T-helper 2 cell treated with Interferon-gamma antibody and Interleukin-4, amounts not matched to agents 5 μg/mL and 100 μg/mL, for 36 hours (primary cell): ENCODE results near the gene MBP.
A peak's percentile ranks its signal among the peaks of the same experiment; 100 is the strongest.

Experiments used
- DNase-seq: peaks from one replicate; pipeline ENCODE4 v3.0.0; 2021; ENCODE audit warnings: low spot score
- H3K27ac Mint-ChIP-seq: one replicate; pipeline ENCODE4 v1.8.0; 2021; ENCODE audit warnings: mild to moderate bottlenecking, mixed read lengths
- H3K27me3 Mint-ChIP-seq: one replicate; pipeline ENCODE4 v1.8.0; 2021; ENCODE audit warnings: low read depth, mixed read lengths
- H3K36me3 Mint-ChIP-seq: one replicate; pipeline ENCODE4 v1.8.0; 2021; ENCODE audit warnings: low read depth, mixed read lengths
- H3K4me1 Mint-ChIP-seq: one replicate; pipeline ENCODE4 v1.8.0; 2021; ENCODE audit warnings: low read depth, mixed read lengths
- H3K4me3 Mint-ChIP-seq: one replicate; pipeline ENCODE4 v1.8.0; 2022; ENCODE audit warnings: mild to moderate bottlenecking, moderate library complexity, mixed read lengths
- H3K9me3 Mint-ChIP-seq: one replicate; pipeline ENCODE4 v1.8.0; 2021; ENCODE audit warnings: mixed read lengths

MBP gene

GRCh38 chr18:76986406-76986805, 146.2 kb downstream of the MBP start:
- no peaks in the 10 kb centered on the region for H3K36me3 Mint-ChIP-seq
- peaks cover 3% of the 10 kb centered on the region for H3K27me3 Mint-ChIP-seq
- H3K4me1 Mint-ChIP-seq = peaks cover 8% of the 10 kb centered on the region
- H3K4me3 Mint-ChIP-seq = no peak overlapping the region
- no peak overlapping the region for H3K27ac Mint-ChIP-seq
- no peaks in the 10 kb centered on the region for H3K9me3 Mint-ChIP-seq
- DNase-seq = no peak

GRCh38 chr18:76985951-76986236, 146.7 kb downstream of the MBP start:
- H3K36me3 Mint-ChIP-seq = no peaks in the 10 kb centered on the region
- H3K27me3 Mint-ChIP-seq = peaks cover 3% of the 10 kb centered on the region
- no peak overlapping the region for H3K27ac Mint-ChIP-seq
- H3K9me3 Mint-ChIP-seq = no peaks in the 10 kb centered on the region
- H3K4me3 Mint-ChIP-seq = no peak overlapping the region
- H3K4me1 Mint-ChIP-seq = peaks cover 6% of the 10 kb centered on the region
- DNase-seq = no peak

GRCh38 chr18:76985156-76985950, 147.2 kb downstream of the MBP start:
- H3K9me3 Mint-ChIP-seq = no peaks in the 10 kb centered on the region
- DNase-seq = no peak
- H3K36me3 Mint-ChIP-seq = no peaks in the 10 kb centered on the region
- H3K27me3 Mint-ChIP-seq = peaks cover 3% of the 10 kb centered on the region
- H3K27ac Mint-ChIP-seq = no peak overlapping the region
- H3K4me3 Mint-ChIP-seq = no peak overlapping the region
- peaks cover 6% of the 10 kb centered on the region for H3K4me1 Mint-ChIP-seq

- Mint-ChIP-seq H3K36me3 (no peaks in the 10 kb centered on the region), H3K27me3 (peaks cover 3% of the 10 kb centered on the region), H3K9me3 (no peaks in the 10 kb centered on the region), H3K27ac (no peak overlapping the region), H3K4me3 (no peak overlapping the region), H3K4me1 (peaks cover 6% of the 10 kb centered on the region)
- no peak for DNase-seq
Measured at GRCh38 chr18:76984193-76985155, 148.1 kb downstream of the MBP start.

- DNase-seq = no peak
- H3K27me3 Mint-ChIP-seq = peaks cover 3% of the 10 kb centered on the region
- no peak overlapping the region for H3K27ac Mint-ChIP-seq
- no peaks in the 10 kb centered on the region for H3K9me3 Mint-ChIP-seq
- no peaks in the 10 kb centered on the region for H3K36me3 Mint-ChIP-seq
- H3K4me3 Mint-ChIP-seq = no peak overlapping the region
- H3K4me1 Mint-ChIP-seq = peaks cover 6% of the 10 kb centered on the region
Measured at GRCh38 chr18:76983613-76984051, 149.0 kb downstream of the MBP start.

- Mint-ChIP-seq H3K27me3 (no peaks in the 10 kb centered on the region), H3K4me1 (peaks cover 6% of the 10 kb centered on the region)
Measured at GRCh38 chr18:76982841-76983583, 149.6 kb downstream of the MBP start.

GRCh38 chr18:76982038-76982437, 150.5 kb downstream of the MBP start:
- no peak overlapping the region for H3K27ac Mint-ChIP-seq
- no peaks in the 10 kb centered on the region for H3K27me3 Mint-ChIP-seq
- H3K4me1 Mint-ChIP-seq = peaks cover 6% of the 10 kb centered on the region
- no peak overlapping the region for H3K4me3 Mint-ChIP-seq
- no peak for DNase-seq
- no peaks in the 10 kb centered on the region for H3K9me3 Mint-ChIP-seq
- H3K36me3 Mint-ChIP-seq = no peaks in the 10 kb centered on the region

More at GRCh38 chr18:76982841-76983583, 149.6 kb downstream of the MBP start:
- Mint-ChIP-seq H3K4me3 (no peak overlapping the region), H3K36me3 (no peaks in the 10 kb centered on the region), H3K27ac (peak overlapping the region; percentile 26), H3K9me3 (no peaks in the 10 kb centered on the region)
- peak; percentile 74 for DNase-seq

GRCh38 chr18:76981396-76981968, 151.1 kb downstream of the MBP start:
- Mint-ChIP-seq H3K9me3 (no peaks in the 10 kb centered on the region), H3K4me3 (no peak overlapping the region), H3K27ac (no peak overlapping the region)

GRCh38 chr18:76980663-76981395, 151.8 kb downstream of the MBP start:
- no peak for DNase-seq
- H3K4me3 Mint-ChIP-seq = no peak overlapping the region
- no peak overlapping the region for H3K27ac Mint-ChIP-seq
- no peaks in the 10 kb centered on the region for H3K9me3 Mint-ChIP-seq
- peaks cover 6% of the 10 kb centered on the region for H3K4me1 Mint-ChIP-seq
- no peaks in the 10 kb centered on the region for H3K36me3 Mint-ChIP-seq
- H3K27me3 Mint-ChIP-seq = no peaks in the 10 kb centered on the region

More at GRCh38 chr18:76981396-76981968, 151.1 kb downstream of the MBP start:
- Mint-ChIP-seq H3K36me3 (no peaks in the 10 kb centered on the region), H3K4me1 (peaks cover 6% of the 10 kb centered on the region), H3K27me3 (no peaks in the 10 kb centered on the region)
- no peak for DNase-seq

GRCh38 chr18:76979906-76980305, 152.7 kb downstream of the MBP start:
- no peak overlapping the region for H3K4me3 Mint-ChIP-seq
- H3K36me3 Mint-ChIP-seq = no peaks in the 10 kb centered on the region
- no peaks in the 10 kb centered on the region for H3K27me3 Mint-ChIP-seq
- H3K9me3 Mint-ChIP-seq = no peaks in the 10 kb centered on the region
- DNase-seq = no peak
- H3K27ac Mint-ChIP-seq = peak overlapping the region; percentile 12
- peaks cover 6% of the 10 kb centered on the region for H3K4me1 Mint-ChIP-seq

GRCh38 chr18:76979111-76979751, 153.4 kb downstream of the MBP start:
- Mint-ChIP-seq H3K9me3 (no peaks in the 10 kb centered on the region), H3K27me3 (no peaks in the 10 kb centered on the region), H3K27ac (no peak overlapping the region), H3K36me3 (no peaks in the 10 kb centered on the region), H3K4me1 (peaks cover 6% of the 10 kb centered on the region), H3K4me3 (no peak overlapping the region)
- DNase-seq = no peak

GRCh38 chr18:76978616-76979015, 154.0 kb downstream of the MBP start:
- Mint-ChIP-seq H3K9me3 (no peaks in the 10 kb centered on the region), H3K4me3 (no peak overlapping the region), H3K36me3 (no peaks in the 10 kb centered on the region), H3K27me3 (no peaks in the 10 kb centered on the region), H3K4me1 (peaks cover 6% of the 10 kb centered on the region), H3K27ac (no peak overlapping the region)
- DNase-seq = no peak
